ENCODE results near the gene KCNK10. TPM values are rescaled to one million over a fixed set of nuclear protein-coding genes. Genes with fewer than 3 reads are reported as not detected.

Gene KCNK10
- total and polyA plus RNA-seq, 2 experiments from 2014 or later: 1.6 to 1.7 TPM

- 81% methylated on average over 3 of the region's 3 CpGs for WGBS (ENCODE audit: low lambda C conversion rate, missing lambda C conversion rate)
- Histone ChIP-seq H4K20me1 (ENCODE audit: insufficient read depth, poor library complexity, severe bottlenecking) (no peaks in the 10 kb centered on the region), H3K9me2 (replicated peaks; ENCODE audit: insufficient read depth) (no peaks in the 10 kb centered on the region), H3K79me2 (no peaks in the 10 kb centered on the region), H3K27ac (no peak overlapping the region), H3K4me2 (no peak overlapping the region), H3K9me3 (ENCODE audit: low read depth) (no peaks in the 10 kb centered on the region), H3K4me3 (no peak overlapping the region), H3K36me3 (replicated peaks; ENCODE audit: insufficient read depth, low read depth) (no peaks in the 10 kb centered on the region), H3K4me1 (ENCODE audit: insufficient read depth) (no peaks in the 10 kb centered on the region), H2AFZ (no peak overlapping the region), H3K27me3 (no peaks in the 10 kb centered on the region)
- no peak for DNase-seq (ENCODE audit: low spot score)
- TF ChIP-seq EZH2phosphoT487 (IDR thresholded peaks at IDR 0.05; ENCODE audit: low read depth, severe bottlenecking, unreplicated experiment) (no peak), EZH2 (IDR thresholded peaks at IDR 0.05; ENCODE audit: borderline replicate concordance) (no peak)
- TF ChIP-seq, protein P1, sequence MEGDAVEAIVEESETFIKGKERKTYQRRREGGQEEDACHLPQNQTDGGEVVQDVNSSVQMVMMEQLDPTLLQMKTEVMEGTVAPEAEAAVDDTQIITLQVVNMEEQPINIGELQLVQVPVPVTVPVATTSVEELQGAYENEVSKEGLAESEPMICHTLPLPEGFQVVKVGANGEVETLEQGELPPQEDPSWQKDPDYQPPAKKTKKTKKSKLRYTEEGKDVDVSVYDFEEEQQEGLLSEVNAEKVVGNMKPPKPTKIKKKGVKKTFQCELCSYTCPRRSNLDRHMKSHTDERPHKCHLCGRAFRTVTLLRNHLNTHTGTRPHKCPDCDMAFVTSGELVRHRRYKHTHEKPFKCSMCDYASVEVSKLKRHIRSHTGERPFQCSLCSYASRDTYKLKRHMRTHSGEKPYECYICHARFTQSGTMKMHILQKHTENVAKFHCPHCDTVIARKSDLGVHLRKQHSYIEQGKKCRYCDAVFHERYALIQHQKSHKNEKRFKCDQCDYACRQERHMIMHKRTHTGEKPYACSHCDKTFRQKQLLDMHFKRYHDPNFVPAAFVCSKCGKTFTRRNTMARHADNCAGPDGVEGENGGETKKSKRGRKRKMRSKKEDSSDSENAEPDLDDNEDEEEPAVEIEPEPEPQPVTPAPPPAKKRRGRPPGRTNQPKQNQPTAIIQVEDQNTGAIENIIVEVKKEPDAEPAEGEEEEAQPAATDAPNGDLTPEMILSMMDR (IDR thresholded peaks at IDR 0.05; ENCODE audit: poor library complexity): no peak
Measured at GRCh38 chr14:88276923-88277596, 46.0 kb downstream of the KCNK10 start.

DNA sequence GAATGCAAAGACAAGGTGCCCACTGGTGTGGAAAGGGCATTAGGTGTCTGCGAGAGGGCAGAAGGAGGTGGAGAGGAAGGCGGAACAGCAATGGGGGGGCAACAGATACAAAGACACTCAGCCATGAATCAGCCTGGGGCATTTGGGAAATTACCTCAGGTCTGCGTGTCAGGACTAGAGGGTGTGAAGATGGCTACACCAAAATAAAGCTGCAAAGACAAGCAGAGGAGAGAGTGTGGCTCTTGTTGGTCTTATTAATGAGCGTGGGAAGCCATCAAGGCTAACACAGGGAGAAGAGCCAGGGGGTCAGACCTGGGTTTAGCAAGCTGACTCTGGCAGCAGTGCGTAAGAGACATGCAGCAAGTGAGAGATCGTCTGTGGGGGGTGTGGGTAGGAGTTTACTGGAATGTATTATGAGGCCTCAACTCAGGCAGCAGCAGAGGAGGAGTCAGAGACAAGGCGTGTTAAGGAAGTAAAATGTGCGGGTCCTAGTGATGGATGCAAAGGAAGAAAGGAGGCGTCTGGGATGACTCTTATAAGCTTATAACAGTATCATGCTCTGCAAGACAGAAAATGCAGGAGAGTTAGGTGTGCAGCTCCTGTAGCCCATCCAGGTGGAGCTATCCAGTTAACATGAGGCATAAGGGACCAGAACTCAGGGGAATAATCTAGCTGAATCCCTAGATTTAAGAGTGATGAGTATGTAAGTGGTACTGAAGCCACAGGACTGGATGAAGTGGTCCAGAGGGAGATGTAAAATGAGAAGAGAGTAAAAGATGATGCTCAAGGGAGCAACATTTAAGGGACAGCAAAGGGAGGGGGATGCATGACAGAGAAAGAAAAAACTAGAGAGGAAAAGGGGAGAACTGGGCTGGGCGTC, 50.4 kb downstream of the KCNK10 start:
- no peaks in the 10 kb centered on the region for H3K9me3 ChIP-seq (ENCODE audit: low read depth)
- no peaks in the 10 kb centered on the region for H3K79me2 ChIP-seq
- DNase-seq (ENCODE audit: low spot score): no peak
- no peak overlapping the region for H3K4me2 ChIP-seq
- no peaks in the 10 kb centered on the region for H4K20me1 ChIP-seq (ENCODE audit: insufficient read depth, poor library complexity, severe bottlenecking)
- TF ChIP-seq EZH2phosphoT487 (IDR thresholded peaks at IDR 0.05; ENCODE audit: low read depth, severe bottlenecking, unreplicated experiment): no peak
- peaks cover 6% of the 10 kb centered on the region for H3K4me1 ChIP-seq (ENCODE audit: insufficient read depth)
- H2AFZ ChIP-seq: no peak overlapping the region
- H3K27me3 ChIP-seq: no peaks in the 10 kb centered on the region
- WGBS (ENCODE audit: low lambda C conversion rate, missing lambda C conversion rate): 88% methylated on average over 10 of the region's 10 CpGs
- H3K4me3 ChIP-seq: no peak overlapping the region
- no peaks in the 10 kb centered on the region for H3K9me2 ChIP-seq (replicated peaks; ENCODE audit: insufficient read depth)
- no peak overlapping the region for H3K27ac ChIP-seq
- H3K36me3 ChIP-seq (replicated peaks; ENCODE audit: insufficient read depth, low read depth): no peaks in the 10 kb centered on the region

GRCh38 chr14:88271205-88271604, 51.9 kb downstream of the KCNK10 start:
- Histone ChIP-seq H3K36me3 (replicated peaks; ENCODE audit: insufficient read depth, low read depth) (no peaks in the 10 kb centered on the region), H3K4me2 (peak overlapping the region; percentile 67), H3K27me3 (no peaks in the 10 kb centered on the region), H4K20me1 (ENCODE audit: insufficient read depth, poor library complexity, severe bottlenecking) (no peaks in the 10 kb centered on the region), H3K4me1 (ENCODE audit: insufficient read depth) (peaks cover 6% of the 10 kb centered on the region), H3K27ac (peak overlapping the region; percentile 80), H3K9me2 (replicated peaks; ENCODE audit: insufficient read depth) (no peaks in the 10 kb centered on the region), H3K79me2 (no peaks in the 10 kb centered on the region), H2AFZ (peak overlapping the region; percentile 19), H3K9me3 (ENCODE audit: low read depth) (no peaks in the 10 kb centered on the region), H3K4me3 (no peak overlapping the region)
- 84% methylated on average over 2 of the region's 2 CpGs for WGBS (ENCODE audit: low lambda C conversion rate, missing lambda C conversion rate)
- TF ChIP-seq, protein P1 (IDR thresholded peaks at IDR 0.05; ENCODE audit: poor library complexity): no peak
- no peak for TF ChIP-seq EZH2 (IDR thresholded peaks at IDR 0.05; ENCODE audit: borderline replicate concordance)
- TF ChIP-seq EZH2phosphoT487 (IDR thresholded peaks at IDR 0.05; ENCODE audit: low read depth, severe bottlenecking, unreplicated experiment): no peak
- DNase-seq (ENCODE audit: low spot score): no peak

GRCh38 chr14:88270776-88271175, 52.3 kb downstream of the KCNK10 start:
- TF ChIP-seq, protein P1 (IDR thresholded peaks at IDR 0.05; ENCODE audit: poor library complexity): no peak
- TF ChIP-seq EZH2phosphoT487 (IDR thresholded peaks at IDR 0.05; ENCODE audit: low read depth, severe bottlenecking, unreplicated experiment) (no peak), EZH2 (IDR thresholded peaks at IDR 0.05; ENCODE audit: borderline replicate concordance) (no peak)
- Histone ChIP-seq H3K4me2 (peak overlapping the region; percentile 67), H3K4me1 (ENCODE audit: insufficient read depth) (peaks cover 6% of the 10 kb centered on the region), H3K9me2 (replicated peaks; ENCODE audit: insufficient read depth) (no peaks in the 10 kb centered on the region), H3K4me3 (no peak overlapping the region), H3K9me3 (ENCODE audit: low read depth) (no peaks in the 10 kb centered on the region), H3K79me2 (no peaks in the 10 kb centered on the region), H4K20me1 (ENCODE audit: insufficient read depth, poor library complexity, severe bottlenecking) (no peaks in the 10 kb centered on the region), H3K27ac (peak overlapping the region; percentile 80), H3K27me3 (no peaks in the 10 kb centered on the region), H2AFZ (peak overlapping the region; percentile 19), H3K36me3 (replicated peaks; ENCODE audit: insufficient read depth, low read depth) (no peaks in the 10 kb centered on the region)
- WGBS (ENCODE audit: low lambda C conversion rate, missing lambda C conversion rate): 57% methylated on average over 6 of the region's 6 CpGs
- peak; percentile 76 for DNase-seq (ENCODE audit: low spot score)
